ENCODE measurements around the gene FBXO40. TPM values are rescaled to one million over a fixed set of nuclear protein-coding genes. Genes with fewer than 3 reads are reported as not detected.

The FBXO40 gene
- total and polyA plus RNA-seq, 10 of the 15 experiments (the other 5 are each of a cell fraction or from before 2014, with no cell fraction given): 0.03 to 0.05 (median 0.04) TPM; not detected in 7

- no peak for TF ChIP-seq SMAD1 (IDR thresholded peaks at IDR 0.05; ENCODE audit: low read depth, partially characterized antibody)
- 0 out of 2 replicates have a peak, but pooled peaks have one; percentile 4 for TF ChIP-seq BCL11A (IDR thresholded peaks at IDR 0.05; ENCODE audit: low read depth, low read length)
- TF ChIP-seq ZNF24 (IDR thresholded peaks at IDR 0.05): peak; percentile 28; the same call in 1 of the 2 replicates
- TF ChIP-seq MAX (IDR thresholded peaks at IDR 0.05; ENCODE audit: low read depth, low read length): peak; percentile 59; the same call in 1 of the 2 replicates
- peak; percentile 62; the same call in 1 of the 2 replicates for TF ChIP-seq CBFB (IDR thresholded peaks at IDR 0.05; ENCODE audit: low read depth)
- 0 out of 2 replicates have a peak, but pooled peaks have one; percentile 18 for TF ChIP-seq GATAD2B (conservative IDR thresholded peaks at IDR 0.05; ENCODE audit: low read depth)
- peak; percentile 85 for TF ChIP-seq YY1 (IDR thresholded peaks at IDR 0.05; ENCODE audit: low read depth, low read length)
- no peak for TF ChIP-seq HDAC6 (IDR thresholded peaks at IDR 0.05; ENCODE audit: unreplicated experiment)
- TF ChIP-seq PAX5 (IDR thresholded peaks at IDR 0.05; ENCODE audit: borderline replicate concordance, low read depth, low read length): no peak
- no peak for TF ChIP-seq NBN (IDR thresholded peaks at IDR 0.05)
- peak; percentile 97 for TF ChIP-seq E2F8 (IDR thresholded peaks at IDR 0.05; ENCODE audit: low read depth, partially characterized antibody)
- TF ChIP-seq KAT2A (conservative IDR thresholded peaks at IDR 0.05; ENCODE audit: control insufficient read depth, low read depth, low read length): no peak
- peak; percentile 83 for TF ChIP-seq POLR2A (IDR thresholded peaks at IDR 0.05; ENCODE audit: low read depth, low read length)
- no peak for TF ChIP-seq TBL1XR1 (IDR thresholded peaks at IDR 0.05; ENCODE audit: low read depth, low read length)
- peak; percentile 100 for TF ChIP-seq SIN3A (IDR thresholded peaks at IDR 0.05; ENCODE audit: low read depth, low read length)
- TF ChIP-seq IKZF2 (IDR thresholded peaks at IDR 0.05): peak in 1 of 2 experiments; percentile 38; a peak in 1 of 4 replicates
- peak; percentile 28; the same call in 1 of the 2 replicates for TF ChIP-seq MTA2 (IDR thresholded peaks at IDR 0.05; ENCODE audit: low read depth)
- TF ChIP-seq IRF4 (IDR thresholded peaks at IDR 0.05; ENCODE audit: low read depth, low read length): no peak
- no peak; the same call in 1 of the 2 replicates for TF ChIP-seq LARP7 (IDR thresholded peaks at IDR 0.05)
- 0 out of 2 replicates have a peak, but pooled peaks have one; percentile 39 for TF ChIP-seq RCOR1 (conservative IDR thresholded peaks at IDR 0.05; ENCODE audit: low read depth, low read length)
- TF ChIP-seq SREBF1 (IDR thresholded peaks at IDR 0.05; ENCODE audit: low read length): no peak
- peak; percentile 27; the same call in 1 of the 2 replicates for TF ChIP-seq MEF2A (IDR thresholded peaks at IDR 0.05; ENCODE audit: insufficient read depth, low read depth, low read length)
- TF ChIP-seq SUPT20H (IDR thresholded peaks at IDR 0.05; ENCODE audit: borderline replicate concordance, control insufficient read depth, low read depth, low read length): no peak
- TF ChIP-seq FOXM1 (IDR thresholded peaks at IDR 0.05; ENCODE audit: low read depth, low read length): no peak
- TF ChIP-seq ZNF217 (IDR thresholded peaks at IDR 0.05): no peak
- no peak for TF ChIP-seq MTA3 (IDR thresholded peaks at IDR 0.05; ENCODE audit: borderline replicate concordance, low read length)
- TF ChIP-seq NFXL1 (IDR thresholded peaks at IDR 0.05; ENCODE audit: borderline replicate concordance): no peak
- peak; percentile 97 for TF ChIP-seq GABPA (IDR thresholded peaks at IDR 0.05; ENCODE audit: low read depth)
- TF ChIP-seq BMI1 (IDR thresholded peaks at IDR 0.05; ENCODE audit: borderline replicate concordance): no peak; the same call in 1 of the 2 replicates
- TF ChIP-seq TCF3 (IDR thresholded peaks at IDR 0.05; ENCODE audit: borderline replicate concordance, insufficient read depth, low read depth, low read length): no peak
Measured at GRCh38 chr3:121545574-121546455, 47.4 kb upstream of the FBXO40 start, which contains the start of gene POLQ (continued).
